PC-9 (cell line): ENCODE data around the gene GPR75.

Experiments
- CTCF ChIP-seq: fragments of 200-600 bp; sonication (generic); conservative IDR thresholded peaks from 2 replicates; pipeline ENCODE4 v1.6.1; 2017; ENCODE audit warnings: mixed run types, antibody characterized with exemption, mild to moderate bottlenecking, moderate library complexity
- EZH2 ChIP-seq: fragments of 200-600 bp; sonication (generic); IDR thresholded peaks from 2 replicates; pipeline ENCODE4 v1.8.0; 2017; ENCODE audit warnings: antibody characterized with exemption, low read depth

- TF ChIP-seq CTCF (no peak), EZH2 (no peak)
Observed at GRCh38 chr2:53877556-53877955, 17.8 kb upstream of the GPR75 start.
